Left cardiac atrium (tissue), 4 donors: ENCODE data around the gene NFAT5. TPM values are rescaled to one million over a fixed set of nuclear protein-coding genes. Genes with fewer than 3 reads are reported as not detected.
A peak's percentile ranks its signal among the peaks of the same experiment; 100 is the strongest.
"Not testable (repeated sequence)": the region's sequence is repeated elsewhere in the genome, so short reads cannot be mapped to it uniquely, and the experiment has no call there.

Experiments
- ATAC-seq, 2 donors: fragments of 200-7000 bp; cut with Tn5 transposase; one replicate each; pipeline ENCODE4 v1.9.1; 2020; ENCODE audit warnings: mild to moderate bottlenecking in 2 of 2, moderate library complexity in 2 of 2
- DNase-seq: peaks from one replicate; pipeline ENCODE4 v3.0.0-alpha.2; 2020
- intact Hi-C, 2 donors: fragments of 100-400 bp; cut with DNase I; formaldehyde crosslinking; loops; one replicate each; pipeline versions ENCODE4 v1.14.1 to v1.15.1; 2022 to 2023
- total RNA-seq, 2 donors: library from RNA; stranded (reverse); fragmentation: NEBNext Ultra II Directional; extraction: Animal tissue kit (Norgen Biotek cat#: 25700); gene quantifications; one replicate each; pipeline ENCODE4 v1.2.1, GENCODE V29; 2021
- donor health status: DM: no; HTN: yes; CAD: no.
- donor health status: DM: no; HTN: yes; CAD: no; lungs with severe emphysema.
- donor health status: DM: yes; HTN: yes; CAD: no.
- donor health status: Dilated cardiomyopathy.

NFAT5 gene
- total RNA-seq, 2 donors from 2014 or later: 19.7 to 23.6 TPM

DNA sequence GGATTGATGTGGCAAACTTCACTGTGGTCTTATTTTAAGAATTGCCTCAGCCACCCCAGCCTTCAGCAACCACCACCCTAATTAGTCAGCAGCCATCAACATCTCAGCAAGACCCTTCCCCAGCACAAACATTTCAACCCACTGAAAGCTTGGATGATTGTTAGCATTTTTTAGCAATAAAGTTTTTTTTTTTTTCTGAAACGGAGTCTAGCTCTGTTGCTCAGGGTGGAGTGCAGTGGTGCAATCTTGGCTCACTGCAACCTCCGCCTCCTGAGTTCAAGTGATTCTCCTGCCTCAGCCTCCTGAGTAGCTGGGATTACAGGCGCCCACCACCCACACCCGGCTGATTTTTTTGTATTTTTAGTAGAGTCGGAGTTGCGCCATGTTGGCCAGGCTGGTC lies 19.1 kb upstream of the NFAT5 start:
- DNase-seq, intact Hi-C loops, ATAC-seq: not testable (repeated sequence)

DNA sequence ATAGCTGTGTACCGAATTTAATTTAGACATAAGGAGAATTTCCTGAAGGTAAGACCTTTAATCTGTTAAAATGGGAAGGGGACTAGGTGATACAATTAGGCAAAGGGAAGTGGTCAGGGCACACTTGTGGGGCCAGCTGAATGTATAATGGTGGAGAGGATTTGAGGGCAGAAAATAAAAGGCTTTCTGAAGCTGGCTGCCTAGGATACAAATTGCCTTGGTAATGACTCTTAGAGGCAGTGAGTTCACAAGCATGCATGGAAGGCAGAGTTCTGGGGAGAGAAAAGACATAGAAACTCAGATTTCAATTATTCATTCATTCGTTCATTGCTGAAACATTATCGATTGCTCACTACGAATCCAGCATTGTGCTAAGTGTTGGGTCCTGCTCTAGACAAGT lies 12.4 kb upstream of the NFAT5 start:
- intact Hi-C loops: no loop called here
- DNase-seq (no peak), ATAC-seq (no peak)

DNA sequence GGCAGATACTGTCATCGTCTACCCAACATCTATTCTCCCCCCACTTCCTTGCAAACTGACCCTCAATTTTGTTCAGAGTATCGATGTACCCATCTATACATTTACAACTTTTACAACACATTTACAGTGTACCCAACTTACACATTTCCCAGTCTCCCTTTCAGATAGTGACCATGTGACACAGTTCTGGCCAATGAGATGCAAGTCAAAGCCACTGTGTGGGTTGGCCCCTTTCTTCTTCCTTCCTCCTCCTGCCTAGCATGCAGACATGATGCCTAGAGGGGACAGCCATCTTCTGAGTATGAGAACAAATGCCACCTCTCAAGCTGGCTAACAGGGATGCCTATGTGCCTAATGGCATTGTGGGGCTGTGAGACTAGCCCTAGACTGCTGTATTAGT lies 11.3 kb upstream of the NFAT5 start:
- no peak for ATAC-seq
- no peak for DNase-seq
- intact Hi-C loops: no loop called here

DNA sequence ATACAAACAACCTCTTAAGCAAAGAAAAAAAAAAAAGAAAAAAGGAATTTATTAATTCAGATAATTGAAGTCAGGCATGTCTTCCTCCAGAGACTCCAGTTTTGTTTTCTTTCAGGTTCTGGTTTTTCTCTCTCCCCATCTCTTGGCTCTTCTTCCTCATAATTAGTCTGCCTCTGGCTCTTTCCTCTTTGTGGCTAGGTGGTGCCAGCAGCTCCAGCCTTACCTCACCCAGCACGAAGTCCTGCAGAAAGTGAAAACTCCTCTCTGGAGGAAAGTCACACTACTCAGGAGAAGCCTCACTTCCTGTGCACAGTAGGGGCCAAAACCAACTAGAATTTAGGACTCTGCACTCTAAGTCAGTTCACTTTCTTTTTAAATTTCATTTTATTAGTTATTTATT lies 10.3 kb upstream of the NFAT5 start:
- no peak for DNase-seq
- intact Hi-C loops: no loop called here
- no peak for ATAC-seq

GRCh38 chr16:69555867-69556266 lies 9.9 kb upstream of the NFAT5 start:
- no peak for DNase-seq
- intact Hi-C loops: no loop called here
- no peak for ATAC-seq

- intact Hi-C loops: no loop called here
- ATAC-seq: no peak
- no peak for DNase-seq
Measured at GRCh38 chr16:69559164-69559563, 6.6 kb upstream of the NFAT5 start.

GRCh38 chr16:69561367-69561766 lies 4.4 kb upstream of the NFAT5 start:
- intact Hi-C loops: loop anchor here (10.0 kb wide), 4 partner anchors 67 to 157 kb away; no protein-coding TSS in a partner anchor
- ATAC-seq, DNase-seq: not testable (repeated sequence)

DNA sequence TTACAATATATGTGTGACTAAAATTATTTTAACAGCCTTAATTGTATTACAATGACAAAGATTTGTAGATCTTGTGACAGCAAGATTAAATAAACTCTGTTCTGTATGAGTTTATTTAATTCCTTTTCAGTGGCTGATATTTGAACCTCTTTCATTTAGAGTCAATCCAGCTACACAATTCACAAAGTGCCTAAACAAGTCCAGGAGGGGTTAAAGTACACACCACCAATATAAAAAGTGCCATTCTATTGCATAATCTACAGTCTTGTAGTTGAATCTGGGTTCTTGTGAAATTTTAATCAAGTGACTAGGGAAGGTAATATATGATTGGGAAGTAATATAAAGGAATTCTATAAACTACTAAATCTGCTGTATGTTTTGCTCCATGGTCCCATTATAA lies 3.9 kb upstream of the NFAT5 start:
- ATAC-seq: no peak
- intact Hi-C loops: loop anchor here (10.0 kb wide), 4 partner anchors 67 to 157 kb away; no protein-coding TSS in a partner anchor
- DNase-seq: no peak

DNA sequence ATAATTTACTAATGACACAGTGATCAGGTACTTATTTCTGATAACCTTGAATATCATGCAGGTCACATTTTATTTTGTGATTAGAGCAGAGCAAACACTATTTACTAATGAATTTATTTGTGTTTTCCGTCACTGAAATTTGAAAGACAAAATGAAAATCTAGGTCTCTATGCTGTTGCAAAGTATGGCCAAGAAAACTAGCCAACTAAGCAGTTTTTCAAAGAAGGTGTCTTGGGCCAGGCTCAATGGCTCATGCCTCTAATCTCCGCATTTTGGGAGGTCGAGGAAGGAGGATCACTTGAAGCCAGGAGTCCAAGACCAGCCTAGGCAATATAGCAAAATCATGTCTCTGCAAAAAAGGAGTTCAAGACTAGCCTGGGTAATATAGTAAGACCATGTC lies 3.0 kb upstream of the NFAT5 start:
- DNase-seq (no peak), ATAC-seq (no peak)
- intact Hi-C loops: loop anchor here (10.0 kb wide), 4 partner anchors 68 to 158 kb away; no protein-coding TSS in a partner anchor

- intact Hi-C loops: loop anchor here (10.0 kb wide), 4 partner anchors 69 to 159 kb away; no protein-coding TSS in a partner anchor
- ATAC-seq: no peak
- DNase-seq: no peak
Measured at GRCh38 chr16:69563605-69564580, 1.9 kb upstream of the NFAT5 start.

DNA sequence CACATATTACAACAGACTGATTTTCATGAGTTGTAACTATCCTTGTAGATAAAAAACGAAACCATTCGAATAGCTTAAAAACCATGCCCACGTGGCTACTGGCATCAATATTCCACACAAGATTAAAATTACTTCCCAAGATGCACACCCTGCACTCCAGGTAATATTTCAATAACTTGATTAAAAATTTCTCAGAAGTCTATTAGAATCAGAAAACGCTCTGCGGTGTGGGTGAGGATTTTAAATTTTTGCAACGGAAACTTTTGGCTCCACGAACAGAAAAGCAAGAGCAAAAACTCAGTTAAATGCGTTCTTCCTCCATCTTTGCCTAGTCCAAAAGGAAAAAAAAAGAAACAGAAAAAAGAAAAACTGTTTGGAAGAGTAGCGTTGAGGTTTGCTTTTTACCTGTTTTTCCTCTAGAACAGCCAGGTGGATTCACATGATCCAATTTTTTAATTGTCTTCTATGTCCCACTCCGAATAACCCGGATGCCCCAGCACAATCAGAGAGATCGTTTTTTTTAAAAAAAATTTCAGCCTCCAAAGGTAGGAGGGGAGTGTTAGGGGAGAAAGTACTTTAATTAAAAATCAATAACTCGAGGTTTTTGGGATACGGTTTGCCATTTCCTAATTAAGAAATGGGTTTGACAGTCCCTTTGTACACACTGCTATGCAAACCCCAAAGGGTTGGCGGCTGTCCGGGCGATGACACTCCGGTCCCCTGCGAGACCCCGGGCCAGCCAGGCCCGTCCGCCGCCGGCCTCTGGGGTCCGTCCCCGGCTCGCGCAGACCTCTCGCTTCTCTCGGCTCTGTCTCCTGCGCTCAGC lies 708 bp upstream of the NFAT5 start:
- ATAC-seq (peak in 1 of 2 donors; percentile 65), DNase-seq (no peak)
- intact Hi-C loops: loop anchor here (5.0 to 10.0 kb wide), 6 partner anchors 52 to 168 kb away; no protein-coding TSS in a partner anchor

DNA sequence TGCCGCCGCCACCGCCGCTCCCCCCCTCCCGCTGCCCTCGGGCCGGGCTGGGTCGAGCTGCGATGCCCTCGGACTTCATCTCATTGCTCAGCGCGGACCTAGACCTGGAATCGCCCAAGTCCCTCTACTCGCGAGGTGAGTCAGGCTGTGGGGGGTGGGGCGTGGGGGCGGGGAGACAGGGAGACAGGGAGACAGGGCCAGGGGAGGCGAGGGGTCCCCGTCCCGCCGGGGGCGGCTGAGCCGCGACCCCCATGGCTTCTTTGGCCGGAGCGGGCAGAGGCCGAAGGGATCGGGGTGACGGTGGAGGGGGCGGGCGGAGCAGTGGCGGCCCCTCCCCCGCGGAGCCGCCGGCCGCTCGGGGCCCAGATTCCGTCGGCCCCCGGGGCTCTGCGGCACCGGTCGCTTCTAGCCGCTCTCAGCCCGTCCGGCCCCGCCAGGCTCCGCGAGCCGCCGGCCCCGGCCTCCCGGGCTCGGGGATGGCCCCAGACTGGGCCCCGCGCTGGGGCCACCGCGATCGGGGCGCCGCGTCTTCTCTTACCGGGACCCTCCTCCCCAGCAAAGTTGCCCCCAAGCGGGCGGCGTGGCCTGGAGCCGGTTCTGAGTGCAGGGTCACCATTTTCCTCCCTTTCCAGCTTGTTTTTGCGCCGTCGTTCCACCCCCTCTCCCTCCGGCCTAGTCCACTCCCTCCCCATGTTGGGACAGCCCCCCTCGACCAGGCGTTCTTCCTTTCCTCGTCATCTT lies 644 bp downstream of the NFAT5 start:
- peak; percentile 75 for DNase-seq
- intact Hi-C loops: loop anchor here (5.0 to 10.0 kb wide), 6 partner anchors 51 to 169 kb away; no protein-coding TSS in a partner anchor
- ATAC-seq: peak; percentile 73 to 78

- ATAC-seq: peak; percentile 1
- DNase-seq: no peak
- intact Hi-C loops: loop anchor here (5.0 to 10.0 kb wide), 6 partner anchors 50 to 170 kb away; no protein-coding TSS in a partner anchor
Measured at GRCh38 chr16:69566981-69567680, 1.4 kb downstream of the NFAT5 start.

GRCh38 chr16:69568676-69569075 lies 2.9 kb downstream of the NFAT5 start:
- ATAC-seq (no peak), DNase-seq (no peak)
- intact Hi-C loops: loop anchor here (5.0 to 10.0 kb wide), 6 partner anchors 49 to 171 kb away; no protein-coding TSS in a partner anchor

GRCh38 chr16:69578771-69579170 lies 13.0 kb downstream of the NFAT5 start:
- DNase-seq, intact Hi-C loops, ATAC-seq: not testable (repeated sequence)

DNA sequence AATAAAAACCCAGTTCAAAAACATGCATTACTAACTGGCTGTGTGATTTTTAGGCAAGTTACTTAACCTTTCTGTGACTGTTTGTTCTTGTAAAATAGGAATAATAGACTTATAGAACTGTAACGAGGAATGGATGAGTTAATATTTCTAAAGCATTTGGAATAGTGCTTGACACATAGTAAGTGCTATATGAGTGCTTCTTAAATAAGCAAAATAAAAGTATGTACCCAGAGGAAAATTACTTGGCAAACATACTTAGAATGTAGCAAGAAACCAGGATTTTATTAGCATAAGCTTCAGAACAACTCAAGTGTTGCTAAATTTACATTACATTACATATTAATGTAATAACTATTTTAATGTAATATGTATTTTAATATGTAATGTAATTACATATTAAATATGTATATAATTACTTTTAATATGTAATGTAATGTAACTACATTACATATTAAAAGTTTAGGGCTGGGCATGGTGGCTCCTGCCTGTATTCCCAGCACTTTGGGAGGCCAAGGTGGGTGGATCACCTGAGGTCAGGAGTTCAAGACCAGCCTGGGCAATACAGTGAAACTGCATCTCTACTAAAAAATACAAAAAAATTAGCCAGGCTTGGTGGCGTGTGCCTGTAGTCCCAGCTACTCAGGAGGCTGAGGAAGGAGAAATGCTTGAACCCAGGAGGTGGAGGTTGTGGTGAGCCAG lies 14.2 kb downstream of the NFAT5 start:
- intact Hi-C loops: no loop called here
- DNase-seq (no peak), ATAC-seq (no peak)

DNA sequence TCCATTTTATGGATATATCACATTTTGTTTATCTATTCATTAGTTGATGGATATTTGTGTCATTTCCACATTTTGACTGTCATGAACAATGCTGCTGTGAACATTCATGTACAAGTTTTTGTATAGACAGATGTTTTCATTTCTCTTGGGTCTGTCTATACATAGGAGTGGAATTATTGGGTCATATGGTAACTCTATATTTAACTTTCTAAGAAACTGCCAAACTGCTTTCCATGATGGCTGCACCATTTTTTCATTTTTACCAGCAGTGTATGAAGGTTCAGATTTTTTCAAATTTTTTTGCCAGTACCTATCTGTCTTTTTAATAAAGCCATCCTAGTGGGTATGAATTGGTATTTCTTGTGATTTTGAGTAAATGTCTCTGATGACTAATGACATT lies 15.5 kb downstream of the NFAT5 start:
- intact Hi-C loops: no loop called here
- DNase-seq: no peak
- ATAC-seq: no peak
